Fibroblast of villous mesenchyme (primary cell): ENCODE results near the gene ADAMTS2. TPM values are rescaled to one million over a fixed set of nuclear protein-coding genes. Genes with fewer than 3 reads are reported as not detected.
A peak's percentile ranks its signal among the peaks of the same experiment; 100 is the strongest.

Experiments
- DNase-seq: peaks from one replicate; pipeline ENCODE4 v3.0.0-alpha.2; 2010; ENCODE audit warnings: low read depth
- H3K4me3 ChIP-seq: 2 replicates; pipeline ENCODE4 v1.5.1; 2011; ENCODE audit warnings: low read depth, mild to moderate bottlenecking, low read length
- total RNA-seq: library from RNA; depleted of rRNA; stranded (reverse); fragments of >200 nt; gene quantifications from 2 replicates; pipeline ENCODE4 v1.2.3, GENCODE V29; 2012
- TF ChIP-seq, protein P1 (sequence below): IDR thresholded peaks from 2 replicates; pipeline ENCODE4 v1.5.1; 2012; ENCODE audit warnings: low read depth, mild to moderate bottlenecking, low read length; ENCODE audit not compliant: insufficient read depth

The ADAMTS2 gene
- total RNA-seq, 1 donor: 30.2 TPM

DNA sequence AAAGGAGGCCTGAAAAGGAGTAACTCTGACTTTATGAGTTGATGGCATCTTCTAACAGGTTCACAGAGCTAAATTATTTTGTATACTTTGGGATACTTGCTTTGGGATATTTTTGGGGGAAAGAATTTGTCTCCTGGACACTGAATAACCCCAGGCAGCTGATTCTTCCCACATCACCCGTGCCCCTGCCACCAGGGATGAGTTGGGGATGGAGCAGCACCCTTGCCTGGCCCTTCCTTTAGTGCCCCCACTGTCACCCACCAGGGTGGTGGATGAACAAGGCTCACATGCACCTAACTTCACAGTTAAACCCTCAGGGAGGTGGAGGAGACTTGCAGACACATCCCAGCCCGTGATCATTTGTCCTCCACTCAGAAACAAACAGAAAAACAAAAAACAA, 2.3 kb upstream of the ADAMTS2 start:
- H3K4me3 ChIP-seq: no peak overlapping the region
- TF ChIP-seq, protein P1, sequence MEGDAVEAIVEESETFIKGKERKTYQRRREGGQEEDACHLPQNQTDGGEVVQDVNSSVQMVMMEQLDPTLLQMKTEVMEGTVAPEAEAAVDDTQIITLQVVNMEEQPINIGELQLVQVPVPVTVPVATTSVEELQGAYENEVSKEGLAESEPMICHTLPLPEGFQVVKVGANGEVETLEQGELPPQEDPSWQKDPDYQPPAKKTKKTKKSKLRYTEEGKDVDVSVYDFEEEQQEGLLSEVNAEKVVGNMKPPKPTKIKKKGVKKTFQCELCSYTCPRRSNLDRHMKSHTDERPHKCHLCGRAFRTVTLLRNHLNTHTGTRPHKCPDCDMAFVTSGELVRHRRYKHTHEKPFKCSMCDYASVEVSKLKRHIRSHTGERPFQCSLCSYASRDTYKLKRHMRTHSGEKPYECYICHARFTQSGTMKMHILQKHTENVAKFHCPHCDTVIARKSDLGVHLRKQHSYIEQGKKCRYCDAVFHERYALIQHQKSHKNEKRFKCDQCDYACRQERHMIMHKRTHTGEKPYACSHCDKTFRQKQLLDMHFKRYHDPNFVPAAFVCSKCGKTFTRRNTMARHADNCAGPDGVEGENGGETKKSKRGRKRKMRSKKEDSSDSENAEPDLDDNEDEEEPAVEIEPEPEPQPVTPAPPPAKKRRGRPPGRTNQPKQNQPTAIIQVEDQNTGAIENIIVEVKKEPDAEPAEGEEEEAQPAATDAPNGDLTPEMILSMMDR: no peak
- DNase-seq: no peak

DNA sequence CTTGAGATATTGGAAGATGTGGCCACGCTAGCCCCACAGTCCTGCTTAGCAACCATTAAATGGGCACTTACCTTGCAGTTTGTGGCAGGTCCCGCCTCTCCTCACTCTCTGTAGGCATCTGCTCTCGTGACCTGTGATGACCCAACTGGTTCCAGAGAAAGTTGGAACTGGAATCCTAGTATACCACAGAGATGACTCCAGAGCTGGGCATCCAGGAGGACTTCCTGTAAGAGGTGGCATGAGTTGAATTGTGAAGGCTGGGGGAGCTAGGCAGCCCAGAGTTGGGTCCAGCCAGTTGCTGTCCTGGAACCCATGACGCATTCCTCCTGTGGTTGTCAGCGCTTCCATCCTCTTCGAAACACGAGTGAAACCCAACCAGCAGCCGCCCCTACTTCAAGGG, 1.6 kb upstream of the ADAMTS2 start:
- TF ChIP-seq, protein P1: no peak
- no peak overlapping the region for H3K4me3 ChIP-seq
- no peak for DNase-seq

DNA sequence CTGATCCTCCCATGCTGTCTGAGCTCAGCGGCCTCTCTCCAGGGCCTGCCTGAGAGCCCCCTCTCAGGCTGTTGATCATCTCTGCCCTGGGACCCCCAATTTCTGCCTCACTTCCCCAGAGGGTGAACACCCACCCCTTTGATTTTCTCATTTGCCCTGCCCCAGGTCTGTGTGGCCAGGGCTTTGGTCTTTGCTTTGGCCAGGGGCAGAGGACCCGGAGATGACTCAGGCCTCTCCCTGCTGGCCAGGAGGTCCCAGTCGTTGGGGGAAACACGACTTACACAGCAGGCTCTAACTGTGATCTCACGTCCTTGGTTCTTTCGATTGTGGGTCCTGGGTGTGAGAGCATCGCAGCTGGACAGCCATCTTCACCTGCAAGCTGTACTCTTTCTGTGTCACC, 1.1 kb upstream of the ADAMTS2 start:
- no peak for DNase-seq
- H3K4me3 ChIP-seq: no peak overlapping the region
- TF ChIP-seq, protein P1: no peak

DNA sequence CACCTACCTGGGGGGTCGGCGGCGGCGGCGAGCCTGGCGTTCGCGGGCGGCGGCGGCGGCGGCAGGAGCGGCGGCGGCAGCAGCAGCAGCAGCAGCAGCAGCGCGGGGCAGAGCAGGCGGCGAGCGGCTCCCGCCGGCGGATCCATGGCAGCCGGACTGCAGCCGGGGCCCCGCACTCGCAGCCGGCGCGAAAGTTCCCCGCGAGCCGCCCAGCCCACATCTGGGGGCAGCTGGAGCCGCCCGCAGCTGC, 153 bp downstream of the ADAMTS2 start:
- peak overlapping the region; percentile 82 for H3K4me3 ChIP-seq
- TF ChIP-seq, protein P1: no peak
- DNase-seq: no peak

DNA sequence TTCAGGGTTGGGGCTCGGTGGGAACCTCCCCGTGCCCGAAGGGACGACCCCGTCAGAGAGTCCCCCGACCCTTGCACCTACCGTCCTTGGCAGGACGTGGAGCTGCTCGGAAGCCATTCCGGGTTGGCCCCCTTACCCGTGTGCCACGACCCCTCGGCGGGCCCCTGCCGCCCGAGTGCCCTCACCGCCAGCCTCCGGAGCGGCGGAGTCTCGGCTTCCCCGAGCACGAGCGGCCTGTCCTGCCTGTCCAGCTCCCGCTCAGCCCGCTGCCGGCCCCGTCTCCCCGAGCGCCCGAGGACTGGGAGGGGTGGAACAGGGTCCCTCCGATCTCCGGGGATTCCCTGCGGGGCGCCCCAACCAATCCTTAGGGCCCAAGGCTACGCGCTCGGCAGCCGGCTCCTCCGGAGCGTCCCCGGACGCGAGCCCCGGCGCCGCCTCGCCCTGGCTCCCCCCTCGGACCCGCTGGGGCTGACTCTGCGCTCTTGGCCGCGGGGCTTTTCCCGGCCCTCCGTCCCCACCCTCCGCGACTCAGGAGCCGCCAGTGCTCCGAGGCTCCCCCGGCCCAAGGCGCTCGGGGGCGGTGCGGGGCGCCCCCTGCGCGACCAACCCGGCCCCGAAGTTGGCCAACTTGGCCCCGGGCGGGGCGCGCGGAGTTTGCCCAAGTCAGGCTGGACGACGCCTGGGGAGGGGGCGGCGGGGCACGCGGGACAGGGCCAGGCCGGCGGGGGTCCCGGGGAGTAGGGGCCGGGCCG, 654 bp downstream of the ADAMTS2 start:
- TF ChIP-seq, protein P1: no peak
- H3K4me3 ChIP-seq: peak overlapping the region; percentile 82
- DNase-seq: peak; percentile 26

DNA sequence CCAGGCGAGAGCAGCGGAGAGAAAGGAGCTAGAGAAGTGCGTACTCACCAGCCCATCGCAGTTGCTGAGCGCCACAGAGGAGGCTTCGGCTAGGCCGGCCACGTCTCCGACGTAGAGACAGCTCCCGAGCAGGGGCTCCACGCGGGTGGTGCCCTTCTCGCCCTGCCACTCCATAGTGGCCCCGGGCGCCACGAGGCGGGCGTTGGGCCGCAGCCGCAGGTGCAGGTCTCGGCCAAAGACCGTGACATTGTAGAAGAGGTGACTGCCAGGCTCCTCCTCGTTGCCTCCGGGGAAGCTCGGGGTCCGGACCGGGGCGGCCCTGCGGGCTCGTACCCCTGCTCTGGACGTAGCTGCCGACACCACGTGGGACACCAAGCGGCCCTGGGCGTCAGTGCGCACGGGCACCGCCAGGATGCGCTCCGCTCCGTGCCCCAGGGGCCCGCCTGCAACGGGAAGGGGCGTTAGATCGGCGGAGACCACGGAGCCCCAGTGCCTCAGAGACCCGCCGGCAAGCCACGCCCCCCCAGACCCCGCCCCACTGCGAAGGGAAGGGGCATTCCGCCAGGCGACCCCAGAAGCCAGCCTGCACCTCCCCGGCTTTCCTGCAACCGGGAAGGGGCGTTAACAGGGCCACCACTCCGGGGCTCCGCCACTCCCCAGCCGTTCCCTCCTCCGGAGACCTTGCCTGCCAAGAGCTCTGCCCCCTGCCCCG, 1.4 kb downstream of the ADAMTS2 start:
- TF ChIP-seq, protein P1: peak; percentile 52
- peak; percentile 57 for DNase-seq
- H3K4me3 ChIP-seq: peak overlapping the region; percentile 82
